GM18519 (cell line): ENCODE results near the gene DPP7.
"Not testable (repeated sequence)": the region's sequence is repeated elsewhere in the genome, so short reads cannot be mapped to it uniquely, and the experiment has no call there.

ENCODE experiments used
- ATAC-seq: cut with Tn5 transposase; IDR thresholded peaks from one replicate; pipeline ENCODE4 v1.9.1; 2021; ENCODE audit warnings: mild to moderate bottlenecking, moderate library complexity; ENCODE audit not compliant: unreplicated experiment, low FRiP score

The DPP7 gene

GRCh38 chr9:137148661-137149060 lies 34.1 kb upstream of the DPP7 start:
- ATAC-seq: no peak

- no peak for ATAC-seq
These were observed 33.7 kb upstream of the DPP7 start for GRCh38 chr9:137148242-137148641.

- ATAC-seq: no peak
These were observed 33.2 kb upstream of the DPP7 start for GRCh38 chr9:137147793-137148160.

- ATAC-seq: no peak
These were observed 32.7 kb upstream of the DPP7 start for GRCh38 chr9:137147091-137147792.

DNA sequence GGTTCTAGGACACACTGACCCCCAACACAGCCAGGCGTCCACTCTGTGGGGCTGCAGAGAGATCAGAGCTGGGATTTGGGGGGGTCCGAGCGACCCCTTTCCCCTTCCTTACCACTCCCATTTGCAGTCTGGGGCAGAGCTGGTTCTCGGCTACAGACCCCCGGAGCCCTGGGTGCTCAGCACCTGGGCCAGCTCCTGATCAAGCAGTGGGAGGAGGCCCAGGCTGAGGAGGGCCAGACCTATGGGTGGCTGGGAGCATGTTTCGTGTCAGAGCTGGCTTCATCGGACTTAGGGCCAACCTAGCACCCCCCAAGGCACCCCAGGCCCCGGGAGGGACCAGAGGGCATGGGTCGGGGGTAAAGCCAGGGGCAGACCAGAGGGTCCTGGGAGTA lies 32.0 kb upstream of the DPP7 start:
- ATAC-seq: no peak

DNA sequence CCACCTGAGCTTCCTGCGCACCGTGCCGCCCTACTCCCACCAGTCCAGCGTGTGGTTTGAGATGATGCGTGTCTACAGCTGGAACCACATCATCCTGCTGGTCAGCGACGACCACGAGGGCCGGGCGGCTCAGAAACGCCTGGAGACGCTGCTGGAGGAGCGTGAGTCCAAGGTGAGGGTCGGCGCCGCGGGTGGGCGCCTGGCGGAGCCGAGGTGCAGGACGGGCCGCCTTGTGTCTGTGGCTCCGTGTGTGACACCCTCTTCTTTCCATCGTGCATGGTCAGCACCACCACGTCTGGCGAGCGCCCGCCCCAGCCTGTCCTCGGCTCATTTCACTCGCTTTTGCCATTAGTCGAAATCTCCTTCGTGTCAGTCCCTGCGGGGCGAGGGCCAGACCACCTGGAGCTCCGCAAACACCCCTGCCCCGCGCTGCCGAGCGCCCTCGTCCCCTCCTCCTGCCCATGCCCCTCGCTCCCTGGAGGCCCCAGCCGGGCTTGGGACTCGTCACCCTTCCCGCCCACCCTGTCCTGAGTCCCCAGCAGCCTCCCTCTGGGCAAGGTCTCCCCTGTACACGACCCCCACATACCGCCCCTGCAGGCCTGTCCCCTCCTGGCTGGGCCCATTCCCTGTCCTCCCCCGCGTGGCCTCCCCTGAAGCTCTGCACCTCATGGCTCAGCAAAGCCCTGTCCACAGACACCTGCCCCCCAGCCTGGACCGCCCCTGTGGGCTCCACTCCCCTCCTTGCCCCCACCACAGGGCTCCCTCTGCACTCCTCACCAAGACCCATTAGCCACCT lies 31.4 kb upstream of the DPP7 start:
- ATAC-seq: no peak

GRCh38 chr9:137143459-137143858 lies 28.9 kb upstream of the DPP7 start:
- ATAC-seq: no peak

DNA sequence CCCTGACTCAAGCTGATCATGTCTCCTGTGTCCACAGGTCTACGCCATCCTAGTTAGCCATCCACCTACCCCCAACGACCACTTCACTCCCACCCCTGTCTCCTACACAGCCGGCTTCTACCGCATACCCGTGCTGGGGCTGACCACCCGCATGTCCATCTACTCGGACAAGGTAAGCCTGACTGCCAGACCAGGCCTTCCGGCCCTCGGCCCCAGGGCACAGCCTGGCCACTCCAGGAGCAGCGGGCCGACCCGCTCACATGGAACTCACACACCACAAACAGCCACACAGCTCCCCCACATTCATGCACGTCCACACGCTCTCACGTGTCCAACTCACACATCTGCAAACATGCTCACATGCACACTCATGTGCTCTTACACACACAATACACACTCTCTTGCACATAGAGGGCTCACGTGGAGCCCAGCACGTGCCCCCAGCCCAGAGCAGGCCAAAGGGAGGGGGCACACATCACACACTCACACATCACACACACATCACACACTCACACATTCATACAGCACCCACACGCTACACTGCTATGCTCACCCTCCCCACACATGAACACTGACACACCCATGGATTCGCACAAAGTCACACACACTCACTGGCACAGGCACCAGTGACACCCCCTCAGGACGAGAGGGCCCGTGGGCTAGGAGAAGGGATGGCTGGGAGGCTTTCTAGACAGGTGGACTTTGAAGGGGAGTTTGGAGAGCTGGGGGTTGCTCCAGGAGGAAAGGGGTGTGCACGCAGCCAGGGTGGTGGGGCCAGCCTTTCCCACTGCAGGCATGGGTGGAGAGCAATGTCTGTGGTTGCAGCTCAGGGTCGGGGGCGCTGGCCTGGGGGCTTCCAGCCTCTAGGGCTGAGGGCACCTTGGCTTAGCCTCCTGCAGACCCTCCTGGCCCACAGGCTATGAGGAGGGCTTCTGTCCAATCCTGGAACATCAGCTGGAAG lies 27.7 kb upstream of the DPP7 start:
- no peak for ATAC-seq

- no peak for ATAC-seq
These were observed 26.7 kb upstream of the DPP7 start for GRCh38 chr9:137141050-137141810.

- ATAC-seq: no peak
These were observed 25.8 kb upstream of the DPP7 start for GRCh38 chr9:137140151-137141012.

GRCh38 chr9:137139468-137140150 lies 25.1 kb upstream of the DPP7 start:
- ATAC-seq: no peak

DNA sequence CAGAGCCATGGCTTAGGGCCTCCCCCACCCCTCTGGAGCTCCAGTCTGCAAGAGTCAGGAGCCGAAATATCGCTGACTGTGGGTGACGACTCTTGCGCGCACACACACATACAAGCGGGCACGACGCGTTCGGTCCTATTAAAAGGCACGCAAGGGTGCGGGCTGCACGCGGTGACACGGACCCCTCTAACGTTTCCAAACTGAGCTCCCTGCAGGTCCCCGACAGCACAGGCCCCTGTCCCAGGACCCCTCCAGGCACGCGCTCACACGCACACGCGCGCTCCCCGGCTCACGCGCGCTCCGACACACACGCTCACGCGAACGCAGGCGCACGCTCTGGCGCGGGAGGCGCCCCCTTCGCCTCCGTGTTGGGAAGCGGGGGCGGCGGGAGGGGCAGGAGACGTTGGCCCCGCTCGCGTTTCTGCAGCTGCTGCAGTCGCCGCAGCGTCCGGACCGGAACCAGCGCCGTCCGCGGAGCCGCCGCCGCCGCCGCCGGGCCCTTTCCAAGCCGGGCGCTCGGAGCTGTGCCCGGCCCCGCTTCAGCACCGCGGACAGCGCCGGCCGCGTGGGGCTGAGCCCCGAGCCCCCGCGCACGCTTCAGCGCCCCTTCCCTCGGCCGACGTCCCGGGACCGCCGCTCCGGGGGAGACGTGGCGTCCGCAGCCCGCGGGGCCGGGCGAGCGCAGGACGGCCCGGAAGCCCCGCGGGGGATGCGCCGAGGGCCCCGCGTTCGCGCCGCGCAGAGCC lies 24.4 kb upstream of the DPP7 start, which contains the start of gene GRIN1:
TSS of gene GRIN1 (plus strand) at position 433 of the 746 bp plus-strand sequence. CDS start 333 bp downstream, outside the sequence.
- no peak for ATAC-seq

- no peak for ATAC-seq
These were observed 23.7 kb upstream of the DPP7 start for GRCh38 chr9:137138058-137138721.

DNA sequence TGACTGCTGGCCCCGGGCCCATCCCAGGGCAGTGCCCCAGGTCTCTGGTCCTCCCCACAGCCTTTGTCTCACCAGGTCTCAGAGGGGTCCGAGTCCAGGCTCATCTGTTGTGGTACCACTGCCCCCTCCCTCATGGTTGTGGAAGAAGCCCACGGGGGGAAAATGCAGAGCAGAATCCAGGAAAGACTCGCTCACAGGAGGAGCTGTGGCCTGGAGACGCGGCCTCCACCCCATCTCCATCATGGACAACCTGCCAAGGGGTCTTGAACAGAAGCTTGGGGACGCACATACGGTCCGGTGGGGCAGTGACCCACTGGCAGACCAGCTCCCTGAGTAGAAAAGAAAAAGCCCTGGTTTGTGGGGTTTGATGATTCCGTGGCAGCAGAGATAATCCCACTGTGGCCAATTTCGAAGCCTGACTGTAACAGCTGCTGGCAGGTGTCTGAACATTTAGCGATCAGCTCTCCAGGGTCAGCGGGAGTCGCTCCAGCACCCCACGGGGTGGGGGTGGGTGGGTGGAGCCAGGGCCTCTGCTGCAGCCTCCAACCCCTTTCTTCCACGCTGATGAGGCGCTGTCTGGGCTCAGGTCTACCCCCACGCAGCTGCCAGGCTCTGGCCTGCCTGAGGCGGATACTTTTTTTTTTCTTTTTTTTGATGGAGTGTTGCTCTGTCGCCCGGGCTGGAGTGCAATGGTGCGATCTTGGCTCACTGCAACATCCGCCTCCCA lies 22.5 kb upstream of the DPP7 start:
- ATAC-seq: no peak

GRCh38 chr9:137136261-137136880 lies 21.8 kb upstream of the DPP7 start:
- ATAC-seq: no peak

DNA sequence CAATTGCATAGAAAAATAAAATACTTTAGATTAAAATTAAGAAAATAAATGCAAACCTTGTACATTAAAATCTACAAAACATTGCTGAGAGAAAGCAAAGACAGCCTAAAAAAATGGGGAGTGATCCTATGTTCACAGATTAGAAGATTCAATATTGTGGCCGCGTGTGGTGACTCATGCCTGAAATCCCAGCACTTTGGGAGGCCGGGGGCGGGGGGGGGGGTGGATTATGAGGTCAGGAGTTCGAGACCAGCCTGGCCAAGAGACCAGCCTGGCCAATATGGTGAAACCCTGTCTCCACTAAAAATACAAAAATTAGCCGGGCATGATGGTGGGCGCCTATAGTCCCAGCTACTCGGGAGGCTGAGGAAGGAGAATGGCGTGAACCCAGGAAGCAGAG lies 20.6 kb upstream of the DPP7 start:
- ATAC-seq: not testable (repeated sequence)
